Hematopoietic multipotent progenitor cell treated with erythropoietin and hydrocortisone succinate and interleukin-3 and kit ligand, for 17 days (in vitro differentiated cells): Measurements from ENCODE around the gene APPL2.

Experiments used
- DNase-seq: peaks from one replicate; pipeline ENCODE4 v3.0.0-alpha.2; 2015; ENCODE audit warnings: low spot score

The APPL2 gene, protein sequence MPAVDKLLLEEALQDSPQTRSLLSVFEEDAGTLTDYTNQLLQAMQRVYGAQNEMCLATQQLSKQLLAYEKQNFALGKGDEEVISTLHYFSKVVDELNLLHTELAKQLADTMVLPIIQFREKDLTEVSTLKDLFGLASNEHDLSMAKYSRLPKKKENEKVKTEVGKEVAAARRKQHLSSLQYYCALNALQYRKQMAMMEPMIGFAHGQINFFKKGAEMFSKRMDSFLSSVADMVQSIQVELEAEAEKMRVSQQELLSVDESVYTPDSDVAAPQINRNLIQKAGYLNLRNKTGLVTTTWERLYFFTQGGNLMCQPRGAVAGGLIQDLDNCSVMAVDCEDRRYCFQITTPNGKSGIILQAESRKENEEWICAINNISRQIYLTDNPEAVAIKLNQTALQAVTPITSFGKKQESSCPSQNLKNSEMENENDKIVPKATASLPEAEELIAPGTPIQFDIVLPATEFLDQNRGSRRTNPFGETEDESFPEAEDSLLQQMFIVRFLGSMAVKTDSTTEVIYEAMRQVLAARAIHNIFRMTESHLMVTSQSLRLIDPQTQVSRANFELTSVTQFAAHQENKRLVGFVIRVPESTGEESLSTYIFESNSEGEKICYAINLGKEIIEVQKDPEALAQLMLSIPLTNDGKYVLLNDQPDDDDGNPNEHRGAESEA

GRCh38 chr12:105235732-105236476, at the start of gene APPL2:
Gene APPL2, minus strand, starts transcription at chr12:105236174. Its CDS starts 162 bp downstream, at chr12:105236012.
- peak; percentile 86 for DNase-seq

DNA sequence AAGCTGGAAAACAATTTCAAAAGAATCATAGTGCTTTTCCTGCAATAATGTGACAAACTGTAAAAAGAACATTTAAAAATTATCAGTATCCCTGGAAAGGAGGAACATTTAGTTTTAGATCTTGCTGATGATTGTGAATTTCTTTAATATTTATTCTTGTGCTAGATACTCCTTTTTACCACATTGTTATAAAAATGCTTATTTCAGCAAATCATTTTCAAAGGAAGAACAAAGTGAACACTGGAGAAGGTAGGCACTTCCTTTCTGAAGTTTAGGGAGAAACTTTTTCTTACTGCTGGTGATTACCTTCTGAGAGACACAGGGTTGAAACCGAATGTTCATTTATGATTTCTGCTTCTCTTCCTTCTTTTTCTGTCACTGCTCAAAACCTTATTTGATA, 49.4 kb upstream of the APPL2 start:
- DNase-seq = no peak

- no peak for DNase-seq
Measured at GRCh38 chr12:105281694-105282049, 45.7 kb upstream of the APPL2 start.

DNA sequence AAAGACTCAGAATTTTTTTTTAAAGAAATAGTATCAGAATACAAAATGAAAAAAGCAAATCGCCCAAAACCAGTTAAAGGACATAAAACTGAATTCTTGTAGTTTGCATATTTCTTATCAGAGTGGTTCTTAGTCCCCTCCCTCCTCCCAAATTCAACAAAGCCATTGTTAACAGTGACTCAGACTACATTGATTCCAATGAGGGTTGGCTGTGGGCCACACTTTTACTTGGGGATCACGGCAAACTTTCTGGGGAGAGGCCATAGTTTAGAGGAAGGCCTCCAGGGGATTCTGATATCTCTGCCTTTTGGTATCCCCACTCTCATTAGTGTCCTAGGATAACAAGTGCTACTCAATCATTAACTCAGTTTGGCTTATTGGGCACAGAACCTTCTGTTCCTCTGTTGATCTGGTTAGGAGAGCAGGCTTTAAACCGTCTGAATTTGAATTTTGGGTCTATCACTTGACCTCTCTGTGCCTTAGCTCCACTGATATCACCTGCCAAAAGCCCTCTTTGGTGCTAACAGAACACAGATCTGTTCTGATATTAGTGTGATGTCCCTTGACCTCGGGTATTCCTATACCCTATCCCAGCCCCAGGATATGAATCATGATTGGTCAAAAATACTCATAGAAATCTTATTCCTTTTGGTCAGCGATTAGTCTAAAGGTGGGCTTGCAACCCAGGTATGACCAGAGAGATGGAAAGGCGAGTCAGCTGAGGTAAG, 45.2 kb upstream of the APPL2 start:
- DNase-seq = no peak

- DNase-seq = peak; percentile 35
Measured at GRCh38 chr12:105279460-105280056, 43.6 kb upstream of the APPL2 start.

DNA sequence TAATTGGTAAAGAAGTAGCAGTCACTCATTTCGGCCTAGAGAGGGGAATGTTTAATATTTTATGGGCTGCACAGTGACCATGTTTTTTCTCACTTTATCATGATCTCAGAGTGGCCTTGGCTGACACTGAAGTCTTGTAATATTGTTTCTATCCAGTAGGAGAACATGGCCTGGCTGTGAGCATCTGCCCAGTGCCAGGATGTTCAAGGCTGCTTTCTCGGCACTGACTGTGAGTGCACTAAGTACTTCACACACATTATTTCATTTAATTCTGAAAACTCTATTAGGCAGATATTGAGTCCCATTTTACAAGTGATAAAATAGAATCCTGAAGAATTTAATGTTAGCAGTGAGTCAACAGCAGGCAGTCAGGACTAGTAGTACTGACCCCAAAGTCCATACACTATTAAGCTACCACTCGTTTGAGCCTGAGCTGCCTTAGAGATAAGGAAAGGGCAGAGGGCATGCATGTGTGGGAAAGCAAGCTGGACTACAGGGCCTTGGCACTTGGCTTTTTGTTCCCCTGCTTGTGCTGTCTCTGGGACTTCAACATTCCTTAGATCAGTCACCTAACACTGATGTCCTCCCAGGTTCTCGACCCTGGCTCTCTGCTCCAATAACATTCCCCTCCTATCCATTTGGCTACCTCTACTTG, 42.2 kb upstream of the APPL2 start:
- no peak for DNase-seq

GRCh38 chr12:105275997-105276733, 40.2 kb upstream of the APPL2 start:
- no peak for DNase-seq

DNA sequence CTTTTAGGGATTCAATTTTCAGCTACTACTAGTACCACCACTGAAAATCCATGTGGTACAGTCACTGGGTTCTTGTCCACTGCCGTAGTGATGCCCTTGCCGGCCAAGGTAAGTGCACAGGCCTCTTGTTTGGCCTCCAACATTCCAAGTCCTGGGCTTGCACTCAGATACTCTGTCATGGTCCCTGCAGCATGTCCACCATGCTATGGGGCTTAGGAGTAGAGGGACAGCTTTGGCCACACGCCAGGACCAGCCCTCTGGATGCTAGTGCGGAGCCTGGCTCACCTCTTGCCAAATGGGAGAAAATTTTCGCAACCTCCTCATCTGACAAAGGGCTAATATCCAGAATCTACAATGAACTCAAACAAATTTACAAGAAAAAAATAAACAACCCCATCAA, 38.6 kb upstream of the APPL2 start:
- no peak for DNase-seq

- DNase-seq = no peak
Measured at GRCh38 chr12:105273601-105274000, 37.6 kb upstream of the APPL2 start.

DNA sequence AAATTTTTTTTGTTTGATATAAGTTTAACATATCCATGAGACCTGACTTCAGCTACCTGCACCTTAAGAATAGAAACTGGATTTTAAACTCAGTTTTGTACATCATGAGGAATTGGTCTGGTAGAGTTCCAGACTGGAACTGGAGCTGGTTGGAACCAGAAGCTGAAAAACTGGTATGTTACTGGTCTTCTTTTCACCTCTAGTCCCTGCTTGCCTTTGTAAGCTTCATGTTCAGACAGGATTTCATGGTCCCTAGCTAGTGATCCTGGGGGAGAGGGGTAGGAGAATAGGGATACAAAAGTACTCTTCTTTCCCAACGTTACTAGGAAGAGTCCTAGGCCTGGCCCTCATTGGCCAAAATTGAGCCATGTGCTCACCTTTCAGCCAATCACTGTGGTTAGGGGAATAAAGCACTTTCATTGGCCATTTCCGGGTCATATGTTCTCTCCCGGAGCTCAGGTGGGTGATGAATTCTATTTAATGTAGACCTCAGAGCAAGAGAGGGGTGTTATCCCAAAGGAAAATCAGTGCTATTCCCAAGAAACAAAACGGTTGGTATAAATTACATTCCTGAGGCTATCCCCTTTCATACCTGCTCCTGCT, 36.9 kb upstream of the APPL2 start:
- DNase-seq = no peak

GRCh38 chr12:105272152-105272551, 36.2 kb upstream of the APPL2 start:
- no peak for DNase-seq

GRCh38 chr12:105271364-105271763, 35.4 kb upstream of the APPL2 start:
- no peak for DNase-seq

DNA sequence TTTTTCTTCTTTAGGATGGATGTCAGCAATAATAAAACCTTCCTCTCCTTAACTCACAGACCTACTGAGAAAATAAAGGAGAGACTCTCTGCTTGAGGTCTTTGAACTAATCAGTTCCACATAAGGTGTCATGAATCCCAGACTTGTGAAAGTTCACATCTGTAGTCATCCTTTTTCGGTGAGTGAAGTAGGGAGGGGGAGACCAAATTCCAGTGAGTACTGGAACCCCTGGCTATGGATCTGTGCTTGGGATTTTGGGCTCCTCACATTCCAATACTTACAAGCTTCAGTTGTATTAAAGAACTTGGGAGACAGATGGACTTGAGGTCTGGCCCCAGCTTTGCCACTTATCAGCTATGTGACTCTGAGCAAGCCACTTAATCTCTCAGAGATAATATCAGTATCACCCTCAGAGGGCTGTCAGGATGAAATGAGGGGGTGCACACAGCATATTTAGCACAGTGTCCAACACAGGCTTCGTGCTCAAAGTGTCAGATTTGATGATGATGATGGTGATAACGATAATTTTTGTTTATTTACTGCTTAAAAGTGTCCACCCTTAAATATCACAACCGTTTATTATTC, 34.8 kb upstream of the APPL2 start:
- DNase-seq = no peak

DNA sequence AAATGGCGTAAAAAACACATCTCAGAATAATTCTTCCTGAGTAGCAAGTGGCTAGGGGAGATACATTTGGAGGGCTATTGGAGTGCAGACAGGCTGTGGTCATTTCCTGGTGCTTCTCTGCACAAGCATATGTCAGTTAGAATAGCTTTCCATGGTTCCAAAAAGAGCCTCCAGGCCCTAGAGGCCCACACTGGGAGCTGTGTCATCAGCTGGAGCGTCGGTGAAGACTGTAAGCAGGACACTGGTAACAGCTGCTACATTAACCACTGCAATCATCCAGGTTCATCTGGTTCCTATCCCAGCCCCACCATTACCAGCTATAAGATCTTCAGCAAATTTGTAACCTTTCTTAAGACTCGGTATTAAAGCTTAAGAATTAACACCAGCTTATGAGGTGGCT, 31.7 kb upstream of the APPL2 start:
- no peak for DNase-seq

DNA sequence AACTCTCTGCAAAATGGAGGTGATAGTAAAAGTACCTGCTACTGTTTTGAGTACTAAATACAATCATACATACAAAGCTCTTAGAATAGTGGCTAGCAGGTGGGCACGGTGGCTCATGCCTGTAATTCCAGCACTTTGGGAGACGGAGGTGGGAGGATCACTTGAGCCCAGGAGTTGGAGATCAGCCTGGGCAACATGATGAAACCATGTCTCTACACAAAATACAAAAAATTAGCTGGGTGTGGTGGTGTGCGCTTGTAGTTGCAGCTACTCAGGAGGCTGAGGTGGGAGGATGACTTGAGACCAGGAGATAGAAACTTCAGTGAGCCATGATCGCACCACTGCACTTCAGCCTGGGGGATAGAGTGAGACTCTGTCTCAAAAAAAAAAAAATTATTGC, 28.8 kb upstream of the APPL2 start:
- DNase-seq = no peak

DNA sequence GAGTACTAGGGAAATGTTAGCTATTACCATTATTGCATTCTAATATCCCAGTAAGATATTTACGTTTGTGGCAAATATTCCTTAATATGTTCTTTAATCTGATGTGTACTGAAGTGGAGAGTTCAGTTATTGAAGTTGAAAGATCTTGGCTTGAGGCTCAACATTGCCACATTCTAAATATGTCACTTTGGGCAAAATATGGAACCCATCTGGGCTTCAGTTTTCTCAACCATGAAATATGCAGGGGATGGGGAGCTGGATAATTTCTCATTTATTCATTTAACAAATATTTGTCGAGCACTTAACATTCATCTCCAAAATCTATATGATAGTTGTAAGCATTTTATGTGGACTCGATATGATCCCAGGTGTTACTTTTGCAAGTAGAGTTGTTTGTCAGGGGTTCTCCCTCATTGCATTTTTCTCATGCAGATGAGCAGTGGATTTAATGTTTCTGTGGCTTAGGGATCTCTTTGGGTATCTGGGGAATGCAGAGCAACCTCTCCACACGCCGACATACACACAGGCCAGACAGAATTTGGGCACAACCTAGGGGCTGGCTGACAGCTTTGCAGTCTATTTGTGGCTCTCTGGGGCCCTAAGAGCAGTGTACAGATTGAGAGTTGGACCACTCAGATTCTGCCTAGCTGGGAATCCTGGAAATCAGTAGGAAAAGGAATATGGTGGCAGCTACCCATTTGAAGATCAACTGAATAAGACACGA, 26.6 kb upstream of the APPL2 start:
- no peak for DNase-seq

DNA sequence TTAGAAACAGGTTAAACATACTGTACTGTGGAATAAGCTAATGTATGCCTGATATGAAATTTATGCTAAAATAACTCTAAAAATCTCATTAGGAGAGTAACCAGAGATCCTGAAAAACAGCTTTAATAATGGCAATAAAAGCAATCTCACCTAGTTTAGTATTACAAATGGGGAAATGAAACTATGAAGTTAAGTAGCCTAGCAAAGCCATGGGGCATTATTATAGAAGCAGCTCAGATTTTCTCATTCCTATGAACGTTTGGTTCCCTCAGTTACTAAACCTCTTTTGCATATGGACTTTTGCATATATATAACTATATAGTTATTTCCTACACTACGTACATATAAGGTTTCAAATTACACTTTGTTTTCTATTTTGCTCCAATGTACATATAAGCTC, 25.0 kb upstream of the APPL2 start:
- DNase-seq = no peak

DNA sequence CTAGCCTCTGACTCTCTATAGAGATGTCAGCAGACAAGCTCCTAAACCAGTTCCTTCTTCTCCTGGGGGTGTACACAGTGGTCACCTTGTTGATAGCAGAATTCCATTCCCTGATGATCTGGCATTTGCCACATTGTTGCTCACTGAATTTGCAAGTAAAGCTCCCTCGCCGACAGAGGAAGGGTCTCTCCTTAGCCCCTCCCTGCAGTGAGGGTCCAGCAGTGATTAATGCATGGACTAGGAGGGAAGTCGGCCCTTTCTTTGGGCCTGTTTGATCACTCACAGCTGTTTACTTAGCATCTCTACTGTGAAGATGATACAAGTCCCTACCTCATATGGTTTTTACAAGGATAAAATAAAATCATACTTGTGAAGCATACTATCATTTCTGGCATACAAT, 23.3 kb upstream of the APPL2 start:
- DNase-seq = no peak

DNA sequence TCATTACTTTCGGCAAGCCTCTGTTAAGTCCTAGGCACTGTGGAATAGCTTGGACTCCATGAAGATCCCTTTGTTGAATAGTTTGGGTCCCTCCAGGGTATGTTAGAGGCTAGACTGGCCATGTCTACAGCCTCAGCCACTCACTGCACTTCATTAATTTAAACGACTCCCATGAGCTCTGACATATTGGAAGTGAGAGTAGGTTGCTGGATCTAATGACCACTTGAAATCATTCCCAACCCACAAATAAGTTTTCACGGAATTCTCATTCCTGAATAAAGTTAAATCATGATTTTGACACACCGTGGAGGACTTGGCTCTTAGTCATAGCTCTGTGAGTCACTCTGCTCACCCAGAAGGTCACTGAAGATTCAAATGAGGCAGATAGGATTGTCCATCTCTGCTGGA, 21.4 kb upstream of the APPL2 start:
- DNase-seq = no peak
